HepG2 (cell line): Measurements from ENCODE around the gene CBFA2T2. TPM values are rescaled to one million over a fixed set of nuclear protein-coding genes. Genes with fewer than 3 reads are reported as not detected.

Source experiments
- ATAC-seq: fragments of 200-7000 bp; cut with Tn5 transposase; 3 replicates; pipeline ENCODE4 v1.9.1; 2020; ENCODE audit warnings: mild to moderate bottlenecking, moderate library complexity
- BruUV-seq: library from RNA; stranded (reverse); fragments of 400-500 nt; replicated peaks from 2 replicates; lab custom pipeline; 2021; lab: Mats Ljungman, UMichigan
- CTCF ChIA-PET: fragments of 300-600 bp; formaldehyde crosslinking; extraction: SDS; loops from one replicate; lab custom pipeline; 2021; ENCODE audit warnings: low total read pairs, inconsistent platforms, low intra/inter-chr PET ratio; lab: Yijun Ruan, JAX
- POLR2A ChIA-PET: fragments of 350-600 bp; sonication (Branson Sonifier 250); formaldehyde crosslinking; loops from one replicate; lab custom pipeline; 2020; ENCODE audit warnings: antibody characterized with exemption, inconsistent platforms; lab: Yijun Ruan, JAX
- DNase-seq: peaks from one replicate; pipeline ENCODE4 v3.0.0-alpha.2; 2015; ENCODE audit warnings: low spot score
- FAIRE-seq: peaks from 3 replicates; lab custom pipeline; 2011; peaks lifted over from hg19 to GRCh38; lab: Jason Lieb, UNC
- H2AFZ ChIP-seq: one replicate; pipeline ENCODE4 v1.6.1; 2011; ENCODE audit warnings: low read length, inconsistent platforms
- H3K27ac ChIP-seq: fragments of 300-600 bp; 3 replicates; pipeline ENCODE4 v1.8.0; 2011; ENCODE audit warnings: mixed run types, mild to moderate bottlenecking, mixed read lengths, low read length, inconsistent platforms; ENCODE audit not compliant: insufficient read depth; ENCODE audit errors: extremely low read length
- H3K27me3 ChIP-seq, 2 experiments: fragments of 200-600 bp in 1 of 2; 2 replicates in 1 of 2; 3 replicates in 1 of 2; pipeline versions ENCODE4 v1.6.0 to v1.8.0; 2011; ENCODE audit warnings: low read length in 2 of 2, mild to moderate bottlenecking in 2 of 2, moderate library complexity in 2 of 2, inconsistent platforms in 1 of 2; ENCODE audit not compliant: insufficient read depth in 2 of 2, control insufficient read depth in 1 of 2
- H3K36me3 ChIP-seq, 2 experiments: fragments of 200-600 bp in 1 of 2; replicated peaks in 1 of 2; 2 replicates in 1 of 2; 3 replicates in 1 of 2; pipeline versions ENCODE4 v1.5.1 to v1.8.0; 2011; ENCODE audit warnings: low read length in 2 of 2, inconsistent platforms in 1 of 2; ENCODE audit not compliant: insufficient read depth in 2 of 2, control insufficient read depth in 1 of 2
- H3K4me1 ChIP-seq: 2 replicates; pipeline ENCODE4 v1.5.1; 2012; ENCODE audit warnings: low read length, inconsistent platforms; ENCODE audit not compliant: insufficient read depth
- H3K4me2 ChIP-seq: 2 replicates; pipeline ENCODE4 v1.6.0; 2011; ENCODE audit warnings: low read depth, low read length, inconsistent platforms
- H3K4me3 ChIP-seq, 3 experiments: fragments of 200-600 bp in 1 of 3; sonication (generic), shearing (Covaris generic) in 1 of 3; replicated peaks in 1 of 3; 2 replicates each; pipeline ENCODE4 v1.5.1; 2011 to 2016; ENCODE audit warnings: low read length in 3 of 3, inconsistent platforms in 2 of 3, low read depth in 2 of 3, mild to moderate bottlenecking in 2 of 3, control low read depth in 1 of 3, mixed read lengths in 1 of 3; ENCODE audit not compliant: insufficient read depth in 1 of 3
- H3K79me2 ChIP-seq: one replicate; pipeline ENCODE4 v1.6.1; 2011; ENCODE audit warnings: low read length, inconsistent platforms; ENCODE audit not compliant: insufficient read depth
- H3K9ac ChIP-seq: 2 replicates; pipeline ENCODE4 v1.6.0; 2011; ENCODE audit warnings: mild to moderate bottlenecking, low read depth, low read length, inconsistent platforms; ENCODE audit not compliant: insufficient read depth
- H3K9me3 ChIP-seq: 2 replicates; pipeline ENCODE4 v1.5.1; 2012; ENCODE audit warnings: mild to moderate bottlenecking, low read length
- H4K20me1 ChIP-seq: 2 replicates; pipeline ENCODE4 v1.6.0; 2011; ENCODE audit warnings: inconsistent platforms, mild to moderate bottlenecking, low read length, moderate library complexity; ENCODE audit not compliant: insufficient read depth
- ARNT ChIP-seq: fragments of 450-650 bp; IDR thresholded peaks from 2 replicates; pipeline ENCODE4 v1.6.1; 2017
- ARNT2 ChIP-seq: sonication (generic); formaldehyde crosslinking; IDR thresholded peaks from 2 replicates; pipeline ENCODE4 v1.8.0; 2022; ENCODE audit warnings: mild to moderate bottlenecking, low read depth, missing genetic modification reagents, moderate library complexity
- E2F5 ChIP-seq: sonication (generic); formaldehyde crosslinking; conservative IDR thresholded peaks from 2 replicates; pipeline ENCODE4 v1.4.0; 2020; ENCODE audit warnings: missing genetic modification reagents
- EED ChIP-seq: sonication (generic); formaldehyde crosslinking; IDR thresholded peaks from 2 replicates; pipeline ENCODE4 v1.5.0; 2020; ENCODE audit warnings: mild to moderate bottlenecking, missing genetic modification reagents
- GZF1 ChIP-seq: sonication (generic); formaldehyde crosslinking; IDR thresholded peaks from 2 replicates; pipeline ENCODE4 v1.5.1; 2020; ENCODE audit warnings: mild to moderate bottlenecking, missing genetic modification reagents
- HMG20B ChIP-seq: conservative IDR thresholded peaks from 2 replicates; pipeline ENCODE4 v1.6.1; 2016; ENCODE audit warnings: missing genetic modification reagents, missing compliant biosample characterization
- HOMEZ ChIP-seq: IDR thresholded peaks from 2 replicates; pipeline ENCODE4 v1.6.1; 2016; ENCODE audit warnings: low read depth
- MED8 ChIP-seq: sonication (generic); formaldehyde crosslinking; IDR thresholded peaks from 2 replicates; pipeline ENCODE4 v1.8.1; 2023; ENCODE audit warnings: mild to moderate bottlenecking, missing genetic modification reagents; ENCODE audit not compliant: insufficient replicate concordance
- RFXAP ChIP-seq: sonication (generic); formaldehyde crosslinking; IDR thresholded peaks from 2 replicates; pipeline ENCODE4 v1.4.0; 2020; ENCODE audit warnings: missing genetic modification reagents, borderline replicate concordance
- SIX4 ChIP-seq: sonication (generic); formaldehyde crosslinking; IDR thresholded peaks from 2 replicates; pipeline ENCODE4 v1.4.0; 2020; ENCODE audit warnings: missing genetic modification reagents
- ZNF101 ChIP-seq: sonication (generic); formaldehyde crosslinking; IDR thresholded peaks from 2 replicates; pipeline ENCODE4 v1.4.0; 2020; ENCODE audit warnings: mild to moderate bottlenecking, low read depth, missing genetic modification reagents, borderline replicate concordance
- WGBS: methylation state at CpG from one replicate; pipeline ENCODE4 v1.1.6; 2017; ENCODE audit warnings: low lambda C conversion rate; 5-methylcytosine and 5-hydroxymethylcytosine counted together
- in situ Hi-C: cut with HindIII; loops from 2 replicates; pipeline ENCODE4 v1.10.0; 2017; ENCODE audit warnings: low pct_unique_long_range_greater_than_20kb; ENCODE audit not compliant: extremely low pct_ligation_motif_present
- intact Hi-C: fragments of 100-400 bp; cut with micrococcal nuclease; formaldehyde crosslinking; loops from one replicate; pipeline ENCODE4 v1.10.0; 2022; ENCODE audit not compliant: unreplicated experiment
- polyA plus RNA-seq, 8 experiments: library from polyadenylated mRNA; depleted of rRNA in 3 of 8; stranded (reverse) in 7 of 8; unstranded in 1 of 8; fragments of >200 nt; fragmentation: Illumina TruSeq in 4 of 8; extraction: Trizol in 4 of 8; gene quantifications; 2 replicates each; pipeline versions ENCODE4 v1.2.1 to v1.2.3, GENCODE V29; 2011 to 2016; ENCODE audit warnings: low read depth in 4 of 8, missing spikeins in 1 of 8, mixed read lengths in 1 of 8; ENCODE audit not compliant: insufficient read depth in 1 of 8
- total RNA-seq, 5 experiments: library from RNA; depleted of rRNA; stranded (reverse); fragments of >200 nt; fragmentation: Illumina TruSeq; extraction: Trizol; gene quantifications; 2 replicates each; pipeline ENCODE4 v1.2.3, GENCODE V29; 2016; ENCODE audit warnings: low read depth in 1 of 5
- TF ChIP-seq, protein P1 (sequence below): IDR thresholded peaks from 2 replicates; pipeline ENCODE4 v1.6.1; 2016; ENCODE audit warnings: missing compliant biosample characterization, missing genetic modification reagents, borderline replicate concordance
- TF ChIP-seq, protein P2 (sequence below): sonication (generic); formaldehyde crosslinking; IDR thresholded peaks from 2 replicates; pipeline ENCODE4 v1.8.1; 2023; ENCODE audit warnings: missing genetic modification reagents, inconsistent platforms, borderline replicate concordance
- TF ChIP-seq, protein P3 (sequence below): sonication (generic); formaldehyde crosslinking; conservative IDR thresholded peaks from 2 replicates; pipeline ENCODE4 v1.4.0; 2020; ENCODE audit warnings: missing genetic modification reagents

Gene CBFA2T2
- total and polyA plus RNA-seq, 2 of the 13 experiments (the other 11 are each of a cell fraction or from before 2014, with no cell fraction given), result 6.3 to 21.2 TPM

DNA sequence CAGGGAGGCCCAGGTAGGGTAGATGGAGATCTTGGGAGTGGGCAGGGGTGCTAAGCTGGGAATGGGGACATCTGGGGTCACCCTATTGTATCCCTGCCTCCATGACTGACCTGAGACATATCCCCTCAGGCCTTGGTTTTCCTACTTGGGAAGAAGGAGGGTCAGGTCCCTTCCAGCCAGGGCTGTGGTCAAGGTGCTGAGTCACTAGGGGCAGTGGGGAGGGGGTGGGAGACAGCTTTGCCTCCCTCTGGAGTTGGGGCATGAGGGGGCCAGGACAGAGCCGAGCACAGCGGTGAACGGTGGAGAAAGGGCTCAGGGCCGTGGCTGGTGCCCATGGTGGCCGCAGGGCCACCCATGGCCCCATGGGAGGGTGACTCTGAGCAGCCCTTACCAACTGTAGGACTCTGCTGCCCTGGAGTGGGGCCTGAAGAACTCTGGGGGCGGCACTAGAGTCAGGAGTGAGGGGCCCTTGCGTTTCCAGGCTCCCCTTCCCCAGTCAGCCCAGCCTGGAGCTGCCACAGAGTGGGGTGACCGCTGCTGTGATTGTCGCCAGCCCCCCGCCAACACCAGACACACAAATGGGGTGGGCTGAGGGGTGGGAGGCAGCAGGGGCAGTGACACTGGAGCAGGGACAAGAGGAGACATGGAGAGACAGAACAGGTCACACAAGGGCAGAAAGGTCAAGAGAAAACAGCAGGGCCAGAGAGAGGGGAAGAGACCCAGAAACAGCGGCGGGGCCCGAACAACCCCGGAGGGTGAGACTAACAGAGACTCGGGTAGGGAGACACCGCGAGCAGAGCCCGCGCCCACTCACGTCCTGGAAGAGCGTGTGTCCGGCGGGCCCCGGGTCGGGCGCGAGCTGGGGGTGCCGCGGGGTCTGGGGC is 183.8 kb downstream of the CBFA2T2 start:
- H3K4me3 ChIP-seq, result peak overlapping the region; percentile 81 to 96 (median 96)
- POLR2A ChIA-PET, result interaction anchor here (1.2 to 2.6 kb wide), 5 partner anchors 10 to 184 kb away, joined by 3 to 16 read pairs (median 4); partner anchors contain the start of gene CBFA2T2
- CTCF ChIA-PET, result no interaction called here
- in situ Hi-C loops (no loop called here), intact Hi-C loops (loop anchor here (1.0 to 5.0 kb wide), 3 partner anchors 12 to 324 kb away; partner anchors contain the start of gene ZNF341)
- peaks cover 15 to 50% of the 10 kb centered on the region in 2 experiments for H3K36me3 ChIP-seq
- peaks cover 0 to 3% of the 10 kb centered on the region in 2 experiments; a peak in 1 of 5 replicates for H3K27me3 ChIP-seq
- DNase-seq (no peak), FAIRE-seq (peak; percentile 36), ATAC-seq (peak; percentile 35)
- no TSS peak for BruUV-seq
- peaks cover 51% of the 10 kb centered on the region for H3K4me1 ChIP-seq
- peak overlapping the region; percentile 81 for H3K27ac ChIP-seq
- peak overlapping the region; percentile 83 for H3K4me2 ChIP-seq
- 0 out of 2 replicates have a peak, but pooled peaks cover 3% of the 10 kb centered on the region for H4K20me1 ChIP-seq
- H3K9me3 ChIP-seq, result no peaks in the 10 kb centered on the region
- under 1% methylated on average over 19 of the region's 29 CpGs for WGBS
- no peak overlapping the region for H2AFZ ChIP-seq
- peak overlapping the region; percentile 94 for H3K9ac ChIP-seq
- peaks cover 24% of the 10 kb centered on the region for H3K79me2 ChIP-seq
- TF ChIP-seq, protein P1, sequence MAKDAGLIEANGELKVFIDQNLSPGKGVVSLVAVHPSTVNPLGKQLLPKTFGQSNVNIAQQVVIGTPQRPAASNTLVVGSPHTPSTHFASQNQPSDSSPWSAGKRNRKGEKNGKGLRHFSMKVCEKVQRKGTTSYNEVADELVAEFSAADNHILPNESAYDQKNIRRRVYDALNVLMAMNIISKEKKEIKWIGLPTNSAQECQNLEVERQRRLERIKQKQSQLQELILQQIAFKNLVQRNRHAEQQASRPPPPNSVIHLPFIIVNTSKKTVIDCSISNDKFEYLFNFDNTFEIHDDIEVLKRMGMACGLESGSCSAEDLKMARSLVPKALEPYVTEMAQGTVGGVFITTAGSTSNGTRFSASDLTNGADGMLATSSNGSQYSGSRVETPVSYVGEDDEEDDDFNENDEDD (CRISPR knock-in tag), result 0 out of 2 replicates have a peak, but pooled peaks have one; percentile 7
- no peak for TF ChIP-seq MED8 (CRISPR knock-in tag)
- no peak for TF ChIP-seq ZNF101 (CRISPR knock-in tag)
- TF ChIP-seq, protein P2, sequence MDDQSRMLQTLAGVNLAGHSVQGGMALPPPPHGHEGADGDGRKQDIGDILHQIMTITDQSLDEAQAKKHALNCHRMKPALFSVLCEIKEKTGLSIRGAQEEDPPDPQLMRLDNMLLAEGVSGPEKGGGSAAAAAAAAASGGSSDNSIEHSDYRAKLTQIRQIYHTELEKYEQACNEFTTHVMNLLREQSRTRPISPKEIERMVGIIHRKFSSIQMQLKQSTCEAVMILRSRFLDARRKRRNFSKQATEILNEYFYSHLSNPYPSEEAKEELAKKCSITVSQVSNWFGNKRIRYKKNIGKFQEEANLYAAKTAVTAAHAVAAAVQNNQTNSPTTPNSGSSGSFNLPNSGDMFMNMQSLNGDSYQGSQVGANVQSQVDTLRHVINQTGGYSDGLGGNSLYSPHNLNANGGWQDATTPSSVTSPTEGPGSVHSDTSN (CRISPR knock-in tag), result no peak
- no peak for TF ChIP-seq HOMEZ (CRISPR knock-in tag)
- TF ChIP-seq, protein P3, sequence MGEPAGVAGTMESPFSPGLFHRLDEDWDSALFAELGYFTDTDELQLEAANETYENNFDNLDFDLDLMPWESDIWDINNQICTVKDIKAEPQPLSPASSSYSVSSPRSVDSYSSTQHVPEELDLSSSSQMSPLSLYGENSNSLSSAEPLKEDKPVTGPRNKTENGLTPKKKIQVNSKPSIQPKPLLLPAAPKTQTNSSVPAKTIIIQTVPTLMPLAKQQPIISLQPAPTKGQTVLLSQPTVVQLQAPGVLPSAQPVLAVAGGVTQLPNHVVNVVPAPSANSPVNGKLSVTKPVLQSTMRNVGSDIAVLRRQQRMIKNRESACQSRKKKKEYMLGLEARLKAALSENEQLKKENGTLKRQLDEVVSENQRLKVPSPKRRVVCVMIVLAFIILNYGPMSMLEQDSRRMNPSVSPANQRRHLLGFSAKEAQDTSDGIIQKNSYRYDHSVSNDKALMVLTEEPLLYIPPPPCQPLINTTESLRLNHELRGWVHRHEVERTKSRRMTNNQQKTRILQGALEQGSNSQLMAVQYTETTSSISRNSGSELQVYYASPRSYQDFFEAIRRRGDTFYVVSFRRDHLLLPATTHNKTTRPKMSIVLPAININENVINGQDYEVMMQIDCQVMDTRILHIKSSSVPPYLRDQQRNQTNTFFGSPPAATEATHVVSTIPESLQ (CRISPR knock-in tag), result no peak
- TF ChIP-seq SIX4 (CRISPR knock-in tag), result no peak
- TF ChIP-seq GZF1, result no peak
- no peak for TF ChIP-seq E2F5
- no peak for TF ChIP-seq ARNT
- peak; percentile 73; the same call in 1 of the 2 replicates for TF ChIP-seq EED (CRISPR knock-in tag)
- 0 out of 2 replicates have a peak, but pooled peaks have one; percentile 7 for TF ChIP-seq RFXAP (CRISPR knock-in tag)
- no peak for TF ChIP-seq ARNT2 (CRISPR knock-in tag)
- TF ChIP-seq HMG20B (CRISPR knock-in tag), result 0 out of 2 replicates have a peak, but pooled peaks have one; percentile 20
